CD4-positive, alpha-beta T cell (primary cell): Measurements from ENCODE around the gene HBE1. TPM values are rescaled to one million over a fixed set of nuclear protein-coding genes. Genes with fewer than 3 reads are reported as not detected.

Source experiments
- ATAC-seq: fragments of 200-7000 bp; cut with Tn5 transposase; one replicate; pipeline ENCODE4 v1.10.0; 2022; ENCODE audit warnings: mild to moderate bottlenecking; ENCODE audit not compliant: poor library complexity
- CTCF ChIA-PET: fragments of 350-600 bp; sonication (Branson Sonifier 250); formaldehyde crosslinking; loops from one replicate; lab custom pipeline; 2021; ENCODE audit warnings: antibody characterized with exemption, inconsistent platforms; lab: Charles Lee
- POLR2A ChIA-PET: fragments of 350-600 bp; sonication (Branson Sonifier 250); formaldehyde crosslinking; loops from one replicate; lab custom pipeline; 2021; ENCODE audit warnings: antibody characterized with exemption, inconsistent platforms; lab: Charles Lee
- DNase-seq, 14 experiments: peaks; one replicate each; pipeline ENCODE4 v3.0.0-alpha.2; 2013 to 2020; ENCODE audit warnings: mixed read lengths in 2 of 14
- H3K27ac ChIP-seq, 2 donors: one replicate each; pipeline versions ENCODE4 v1.5.1 to v1.7.0; 2013; ENCODE audit warnings: low read length in 2 of 2, low read depth in 1 of 2, mild to moderate bottlenecking in 1 of 2
- H3K27me3 ChIP-seq, 2 experiments: 1 replicate in 1 of 2; 2 replicates in 1 of 2; pipeline versions ENCODE4 v1.6.1 to v1.7.0; 2013; ENCODE audit warnings: low read length in 2 of 2, control low read depth in 1 of 2, mild to moderate bottlenecking in 1 of 2, moderate library complexity in 1 of 2; ENCODE audit not compliant: insufficient read depth in 2 of 2, control insufficient read depth in 1 of 2
- H3K36me3 ChIP-seq: one replicate; pipeline ENCODE4 v1.6.1; 2013; ENCODE audit warnings: low read length, control low read depth; ENCODE audit not compliant: insufficient read depth
- H3K4me1 ChIP-seq: one replicate; pipeline ENCODE4 v1.6.1; 2013; ENCODE audit warnings: low read length, control low read depth; ENCODE audit not compliant: insufficient read depth
- H3K4me3 ChIP-seq: one replicate; pipeline ENCODE4 v1.5.1; 2013; ENCODE audit warnings: mild to moderate bottlenecking, low read length, moderate library complexity
- H3K9me3 ChIP-seq, 2 experiments: 1 replicate in 1 of 2; 2 replicates in 1 of 2; pipeline versions ENCODE4 v1.6.1 to v1.7.0; 2013; ENCODE audit warnings: low read length in 2 of 2, mild to moderate bottlenecking in 2 of 2, control low read depth in 1 of 2, moderate library complexity in 1 of 2; ENCODE audit not compliant: control insufficient read depth in 1 of 2, insufficient read depth in 1 of 2
- H3K27ac Mint-ChIP-seq: one replicate; pipeline ENCODE4 v1.8.0; 2020; ENCODE audit warnings: mixed read lengths
- H3K27me3 Mint-ChIP-seq: one replicate; pipeline ENCODE4 v1.8.0; 2021; ENCODE audit warnings: mixed read lengths
- H3K36me3 Mint-ChIP-seq: one replicate; pipeline ENCODE4 v1.8.0; 2021; ENCODE audit warnings: low read depth, mixed read lengths
- H3K4me1 Mint-ChIP-seq: one replicate; pipeline ENCODE4 v1.8.0; 2021; ENCODE audit warnings: low read depth, mixed read lengths
- H3K4me3 Mint-ChIP-seq: one replicate; pipeline ENCODE4 v1.8.0; 2020; ENCODE audit warnings: mild to moderate bottlenecking, mixed read lengths
- H3K9me3 Mint-ChIP-seq: one replicate; pipeline ENCODE4 v1.8.0; 2020; ENCODE audit warnings: mixed read lengths
- intact Hi-C, 2 experiments: fragments of 100-400 bp; cut with DNase I in 1 of 2; cut with micrococcal nuclease in 1 of 2; formaldehyde crosslinking; loops; one replicate each; pipeline versions ENCODE4 v1.15.1 to v1.9.0; 2023 to 2025; cut with DNase I, micrococcal nuclease
- total RNA-seq, 174 experiments: library from RNA in 2 of 174; stranded (reverse) in 2 of 174; gene quantifications; one replicate each; pipeline ENCODE4 v1.2.3 and lab custom pipeline; 2021 to 2026
- TF ChIP-seq, protein P1 (sequence below): fragments of 200-600 bp; IDR thresholded peaks from one replicate; pipeline ENCODE4 v1.8.0; 2022; ENCODE audit warnings: antibody characterized with exemption, mild to moderate bottlenecking

Gene HBE1
- total RNA-seq, 2 experiments from 2014 or later, result not detected

DNA sequence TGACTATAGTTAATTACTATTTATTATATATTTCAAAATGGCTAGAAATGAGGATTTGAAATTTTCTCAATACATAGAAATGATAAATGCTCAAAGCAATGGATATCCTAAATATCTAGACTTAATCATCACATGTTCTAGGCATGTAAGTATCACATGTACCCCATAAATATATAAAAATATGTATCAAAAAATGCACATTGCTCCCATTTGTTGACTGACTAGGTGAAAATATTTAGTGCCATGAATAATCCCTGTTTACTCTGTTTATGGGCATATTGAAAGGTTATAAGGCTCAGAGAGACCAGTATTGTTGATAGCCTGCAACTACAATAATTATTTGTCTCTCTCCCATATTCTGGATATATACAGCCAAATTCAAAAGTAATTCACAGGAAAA lies 3.1 kb downstream of the HBE1 start:
- CTCF ChIA-PET, result no interaction called here
- DNase-seq, result no peak
- no peak overlapping the region for H3K4me3 ChIP-seq
- no peak overlapping the region for H3K27ac Mint-ChIP-seq
- H3K27me3 Mint-ChIP-seq, result no peaks in the 10 kb centered on the region
- no peak for ATAC-seq
- no peaks in the 10 kb centered on the region for H3K36me3 Mint-ChIP-seq
- intact Hi-C loops, result no loop called here
- no peaks in the 10 kb centered on the region for H3K9me3 ChIP-seq
- POLR2A ChIA-PET, result no interaction called here
- no peaks in the 10 kb centered on the region for H3K36me3 ChIP-seq
- H3K27ac ChIP-seq, result no peak overlapping the region
- no peaks in the 10 kb centered on the region for H3K27me3 ChIP-seq
- no peaks in the 10 kb centered on the region for H3K4me1 Mint-ChIP-seq
- no peak overlapping the region for H3K4me3 Mint-ChIP-seq
- TF ChIP-seq, protein P1, sequence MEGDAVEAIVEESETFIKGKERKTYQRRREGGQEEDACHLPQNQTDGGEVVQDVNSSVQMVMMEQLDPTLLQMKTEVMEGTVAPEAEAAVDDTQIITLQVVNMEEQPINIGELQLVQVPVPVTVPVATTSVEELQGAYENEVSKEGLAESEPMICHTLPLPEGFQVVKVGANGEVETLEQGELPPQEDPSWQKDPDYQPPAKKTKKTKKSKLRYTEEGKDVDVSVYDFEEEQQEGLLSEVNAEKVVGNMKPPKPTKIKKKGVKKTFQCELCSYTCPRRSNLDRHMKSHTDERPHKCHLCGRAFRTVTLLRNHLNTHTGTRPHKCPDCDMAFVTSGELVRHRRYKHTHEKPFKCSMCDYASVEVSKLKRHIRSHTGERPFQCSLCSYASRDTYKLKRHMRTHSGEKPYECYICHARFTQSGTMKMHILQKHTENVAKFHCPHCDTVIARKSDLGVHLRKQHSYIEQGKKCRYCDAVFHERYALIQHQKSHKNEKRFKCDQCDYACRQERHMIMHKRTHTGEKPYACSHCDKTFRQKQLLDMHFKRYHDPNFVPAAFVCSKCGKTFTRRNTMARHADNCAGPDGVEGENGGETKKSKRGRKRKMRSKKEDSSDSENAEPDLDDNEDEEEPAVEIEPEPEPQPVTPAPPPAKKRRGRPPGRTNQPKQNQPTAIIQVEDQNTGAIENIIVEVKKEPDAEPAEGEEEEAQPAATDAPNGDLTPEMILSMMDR, result no peak
- no peaks in the 10 kb centered on the region for H3K9me3 Mint-ChIP-seq
- no peaks in the 10 kb centered on the region for H3K4me1 ChIP-seq

DNA sequence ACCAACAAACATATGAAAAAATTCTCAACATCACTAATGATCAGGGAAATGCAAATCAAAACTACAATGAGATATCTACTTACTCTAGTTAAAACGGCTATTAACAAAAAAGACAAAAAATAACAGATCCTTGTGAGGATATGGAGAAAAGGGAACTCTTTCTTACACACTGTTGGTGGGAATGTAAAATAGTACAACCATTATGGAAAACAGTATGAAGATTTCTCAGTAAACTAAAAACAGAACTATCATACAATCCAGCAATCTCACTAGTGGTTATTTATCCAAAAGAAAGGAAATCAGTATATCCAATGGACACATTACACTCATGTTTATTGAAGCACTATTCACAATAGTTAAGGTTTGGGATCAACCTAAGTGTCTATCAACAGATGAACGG lies 3.9 kb downstream of the HBE1 start:
- CTCF ChIA-PET, result no interaction called here
- H3K27me3 Mint-ChIP-seq, result no peaks in the 10 kb centered on the region
- no peaks in the 10 kb centered on the region for H3K36me3 Mint-ChIP-seq
- Histone ChIP-seq H3K27me3 (no peaks in the 10 kb centered on the region), H3K9me3 (no peaks in the 10 kb centered on the region), H3K4me3 (no peak overlapping the region), H3K36me3 (no peaks in the 10 kb centered on the region), H3K4me1 (no peaks in the 10 kb centered on the region), H3K27ac (no peak overlapping the region)
- no peak for DNase-seq
- no peaks in the 10 kb centered on the region for H3K4me1 Mint-ChIP-seq
- TF ChIP-seq, protein P1, result no peak
- H3K9me3 Mint-ChIP-seq, result no peaks in the 10 kb centered on the region
- H3K4me3 Mint-ChIP-seq, result no peak overlapping the region
- no peak for ATAC-seq
- intact Hi-C loops, result no loop called here
- H3K27ac Mint-ChIP-seq, result no peak overlapping the region
- POLR2A ChIA-PET, result no interaction called here

DNA sequence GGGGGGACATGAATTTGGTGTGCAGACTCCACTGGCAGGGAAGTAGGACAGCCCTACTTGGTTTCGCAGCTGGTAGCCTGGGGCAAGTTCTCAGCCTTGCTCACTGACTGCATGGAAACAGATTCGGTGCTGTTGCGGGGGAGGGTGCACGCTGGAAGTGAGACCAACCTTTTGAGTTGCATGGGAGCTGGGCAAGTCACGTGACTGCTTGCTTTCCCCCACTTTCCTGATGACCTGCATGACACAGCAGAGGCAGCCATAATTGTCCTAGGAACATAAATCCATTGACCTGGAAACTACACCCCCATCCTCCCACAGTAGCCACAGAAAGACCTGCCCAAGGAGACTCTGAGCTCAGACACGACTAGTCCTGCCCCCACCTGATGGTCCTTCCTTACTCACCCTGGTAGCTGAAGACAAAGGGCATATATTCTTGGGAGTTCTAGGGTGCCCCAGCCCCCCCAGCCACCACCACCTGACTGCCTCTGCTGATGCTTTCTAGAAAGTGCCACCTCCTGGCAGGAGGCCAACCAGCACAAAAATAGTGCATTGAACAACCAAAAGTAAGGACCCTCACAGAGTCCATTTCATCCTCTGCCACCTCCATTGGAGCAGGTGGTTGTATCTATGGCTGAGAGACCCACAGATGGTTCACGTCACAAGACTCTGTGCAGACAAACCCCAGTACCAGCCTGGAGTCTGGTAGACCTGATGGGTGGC lies 11.0 kb downstream of the HBE1 start:
- intact Hi-C loops, result no loop called here

More for the DNA sequence above, 11.0 kb downstream of the HBE1 start:
- Histone ChIP-seq H3K9me3 (no peaks in the 10 kb centered on the region), H3K27me3 (no peaks in the 10 kb centered on the region), H3K27ac (no peak overlapping the region), H3K4me3 (no peak overlapping the region), H3K36me3 (no peaks in the 10 kb centered on the region), H3K4me1 (no peaks in the 10 kb centered on the region)
- DNase-seq (no peak), ATAC-seq (no peak)
- H3K27me3 Mint-ChIP-seq, result peaks cover 3% of the 10 kb centered on the region
- no peaks in the 10 kb centered on the region for H3K4me1 Mint-ChIP-seq
- H3K4me3 Mint-ChIP-seq, result no peak overlapping the region
- no peaks in the 10 kb centered on the region for H3K36me3 Mint-ChIP-seq
- CTCF ChIA-PET, result no interaction called here
- no peak overlapping the region for H3K27ac Mint-ChIP-seq
- H3K9me3 Mint-ChIP-seq, result peaks cover 13% of the 10 kb centered on the region
- POLR2A ChIA-PET, result no interaction called here
- TF ChIP-seq, protein P1, result no peak
